GM12878 (cell line): ENCODE data around the gene CTDNEP1. TPM values are rescaled to one million over a fixed set of nuclear protein-coding genes. Genes with fewer than 3 reads are reported as not detected.

ENCODE experiments used
- FOXK2 ChIP-seq: fragments of 450-650 bp; IDR thresholded peaks from 2 replicates; pipeline ENCODE4 v1.6.1; 2017; ENCODE audit warnings: mild to moderate bottlenecking, moderate library complexity
- HDAC6 ChIP-seq: fragments of 200-600 bp; sonication (generic); IDR thresholded peaks from one replicate; pipeline ENCODE4 v1.8.0; 2017; ENCODE audit warnings: antibody characterized with exemption; ENCODE audit not compliant: unreplicated experiment
- SRF ChIP-seq, 2 experiments: IDR thresholded peaks; 2 replicates each; pipeline ENCODE4 v1.6.1; 2011; ENCODE audit warnings: low read depth in 2 of 2, low read length in 2 of 2, mild to moderate bottlenecking in 1 of 2, moderate library complexity in 1 of 2
- polyA plus RNA-seq, 11 experiments: library from polyadenylated mRNA; depleted of rRNA in 4 of 11; unstranded in 6 of 11; stranded (reverse) in 5 of 11; fragments of >200 nt; fragmentation: Nextera tagmentation in 4 of 11; fragmentation: Illumina TruSeq in 1 of 11; extraction: Ambion mirVana in 4 of 11; extraction: Trizol in 1 of 11; gene quantifications; 1 replicate in 1 of 11; 2 replicates in 10 of 11; pipeline versions ENCODE4 v1.2.1 to v1.2.3, GENCODE V29; 2011 to 2016; ENCODE audit warnings: inconsistent platforms in 2 of 11, missing spikeins in 2 of 11, low read depth in 1 of 11
- total RNA-seq, 4 experiments: library from RNA; depleted of rRNA in 3 of 4; stranded (reverse); fragments of >200 nt in 3 of 4; fragmentation: Illumina TruSeq in 1 of 4; extraction: Trizol in 1 of 4; gene quantifications; 2 replicates each; pipeline versions ENCODE4 v1.2.1 to v1.2.3, GENCODE V29; 2013 to 2021
- TF ChIP-seq, protein P1 (sequence below): fragments of 450-650 bp; formaldehyde crosslinking; IDR thresholded peaks from 2 replicates; pipeline ENCODE4 v1.4.0; 2020; ENCODE audit warnings: mild to moderate bottlenecking, moderate library complexity
- TF ChIP-seq, protein P2 (sequence below): IDR thresholded peaks from 2 replicates; pipeline ENCODE4 v1.6.1; 2011; ENCODE audit warnings: borderline replicate concordance, low read depth, mild to moderate bottlenecking, moderate library complexity, mixed read lengths, low read length; ENCODE audit not compliant: insufficient read depth; ENCODE audit errors: extremely low read length
- TF ChIP-seq, protein P3 (sequence below): IDR thresholded peaks from 2 replicates; pipeline ENCODE4 v1.6.1; 2012; ENCODE audit warnings: mild to moderate bottlenecking, low read depth, low read length

Gene CTDNEP1
- total and polyA plus RNA-seq, 10 of the 15 experiments (the other 5 are each of a cell fraction or from before 2014, with no cell fraction given) = 23.7 to 176 (median 30.3) TPM

DNA sequence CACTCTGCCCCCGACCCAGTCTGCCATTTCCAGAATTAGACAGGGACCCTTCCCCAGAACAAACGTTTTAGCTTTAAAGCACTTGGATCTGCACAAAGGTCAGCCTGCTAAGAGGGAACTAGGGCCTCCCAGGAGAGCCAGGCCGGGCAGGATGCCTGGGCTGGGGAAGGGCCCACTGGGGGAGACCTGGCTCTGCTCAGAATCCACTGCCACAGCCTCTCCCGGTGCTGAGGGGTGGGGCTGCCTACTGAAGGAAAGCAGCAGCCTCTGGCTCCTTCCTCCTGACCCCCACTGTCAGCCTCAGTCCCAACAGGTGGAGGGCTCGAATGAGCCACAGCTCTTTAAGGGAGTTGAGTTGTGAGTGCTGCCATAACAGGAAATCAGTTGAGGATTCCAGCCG, 41.2 kb upstream of the CTDNEP1 start (continued):
- TF ChIP-seq, protein P1, sequence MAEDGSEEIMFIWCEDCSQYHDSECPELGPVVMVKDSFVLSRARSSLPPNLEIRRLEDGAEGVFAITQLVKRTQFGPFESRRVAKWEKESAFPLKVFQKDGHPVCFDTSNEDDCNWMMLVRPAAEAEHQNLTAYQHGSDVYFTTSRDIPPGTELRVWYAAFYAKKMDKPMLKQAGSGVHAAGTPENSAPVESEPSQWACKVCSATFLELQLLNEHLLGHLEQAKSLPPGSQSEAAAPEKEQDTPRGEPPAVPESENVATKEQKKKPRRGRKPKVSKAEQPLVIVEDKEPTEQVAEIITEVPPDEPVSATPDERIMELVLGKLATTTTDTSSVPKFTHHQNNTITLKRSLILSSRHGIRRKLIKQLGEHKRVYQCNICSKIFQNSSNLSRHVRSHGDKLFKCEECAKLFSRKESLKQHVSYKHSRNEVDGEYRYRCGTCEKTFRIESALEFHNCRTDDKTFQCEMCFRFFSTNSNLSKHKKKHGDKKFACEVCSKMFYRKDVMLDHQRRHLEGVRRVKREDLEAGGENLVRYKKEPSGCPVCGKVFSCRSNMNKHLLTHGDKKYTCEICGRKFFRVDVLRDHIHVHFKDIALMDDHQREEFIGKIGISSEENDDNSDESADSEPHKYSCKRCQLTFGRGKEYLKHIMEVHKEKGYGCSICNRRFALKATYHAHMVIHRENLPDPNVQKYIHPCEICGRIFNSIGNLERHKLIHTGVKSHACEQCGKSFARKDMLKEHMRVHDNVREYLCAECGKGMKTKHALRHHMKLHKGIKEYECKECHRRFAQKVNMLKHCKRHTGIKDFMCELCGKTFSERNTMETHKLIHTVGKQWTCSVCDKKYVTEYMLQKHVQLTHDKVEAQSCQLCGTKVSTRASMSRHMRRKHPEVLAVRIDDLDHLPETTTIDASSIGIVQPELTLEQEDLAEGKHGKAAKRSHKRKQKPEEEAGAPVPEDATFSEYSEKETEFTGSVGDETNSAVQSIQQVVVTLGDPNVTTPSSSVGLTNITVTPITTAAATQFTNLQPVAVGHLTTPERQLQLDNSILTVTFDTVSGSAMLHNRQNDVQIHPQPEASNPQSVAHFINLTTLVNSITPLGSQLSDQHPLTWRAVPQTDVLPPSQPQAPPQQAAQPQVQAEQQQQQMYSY = no peak
- TF ChIP-seq FOXK2 (no peak), SRF (IDR thresholded peaks at IDR 0.05; ENCODE audit: low read depth in 2 of 2, low read length in 2 of 2) (no peak), HDAC6 (no peak)
- TF ChIP-seq, protein P2, sequence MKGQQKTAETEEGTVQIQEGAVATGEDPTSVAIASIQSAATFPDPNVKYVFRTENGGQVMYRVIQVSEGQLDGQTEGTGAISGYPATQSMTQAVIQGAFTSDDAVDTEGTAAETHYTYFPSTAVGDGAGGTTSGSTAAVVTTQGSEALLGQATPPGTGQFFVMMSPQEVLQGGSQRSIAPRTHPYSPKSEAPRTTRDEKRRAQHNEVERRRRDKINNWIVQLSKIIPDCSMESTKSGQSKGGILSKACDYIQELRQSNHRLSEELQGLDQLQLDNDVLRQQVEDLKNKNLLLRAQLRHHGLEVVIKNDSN = no peak
- TF ChIP-seq, protein P3, sequence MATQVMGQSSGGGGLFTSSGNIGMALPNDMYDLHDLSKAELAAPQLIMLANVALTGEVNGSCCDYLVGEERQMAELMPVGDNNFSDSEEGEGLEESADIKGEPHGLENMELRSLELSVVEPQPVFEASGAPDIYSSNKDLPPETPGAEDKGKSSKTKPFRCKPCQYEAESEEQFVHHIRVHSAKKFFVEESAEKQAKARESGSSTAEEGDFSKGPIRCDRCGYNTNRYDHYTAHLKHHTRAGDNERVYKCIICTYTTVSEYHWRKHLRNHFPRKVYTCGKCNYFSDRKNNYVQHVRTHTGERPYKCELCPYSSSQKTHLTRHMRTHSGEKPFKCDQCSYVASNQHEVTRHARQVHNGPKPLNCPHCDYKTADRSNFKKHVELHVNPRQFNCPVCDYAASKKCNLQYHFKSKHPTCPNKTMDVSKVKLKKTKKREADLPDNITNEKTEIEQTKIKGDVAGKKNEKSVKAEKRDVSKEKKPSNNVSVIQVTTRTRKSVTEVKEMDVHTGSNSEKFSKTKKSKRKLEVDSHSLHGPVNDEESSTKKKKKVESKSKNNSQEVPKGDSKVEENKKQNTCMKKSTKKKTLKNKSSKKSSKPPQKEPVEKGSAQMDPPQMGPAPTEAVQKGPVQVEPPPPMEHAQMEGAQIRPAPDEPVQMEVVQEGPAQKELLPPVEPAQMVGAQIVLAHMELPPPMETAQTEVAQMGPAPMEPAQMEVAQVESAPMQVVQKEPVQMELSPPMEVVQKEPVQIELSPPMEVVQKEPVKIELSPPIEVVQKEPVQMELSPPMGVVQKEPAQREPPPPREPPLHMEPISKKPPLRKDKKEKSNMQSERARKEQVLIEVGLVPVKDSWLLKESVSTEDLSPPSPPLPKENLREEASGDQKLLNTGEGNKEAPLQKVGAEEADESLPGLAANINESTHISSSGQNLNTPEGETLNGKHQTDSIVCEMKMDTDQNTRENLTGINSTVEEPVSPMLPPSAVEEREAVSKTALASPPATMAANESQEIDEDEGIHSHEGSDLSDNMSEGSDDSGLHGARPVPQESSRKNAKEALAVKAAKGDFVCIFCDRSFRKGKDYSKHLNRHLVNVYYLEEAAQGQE = no peak
